Osteoblast (primary cell): Measurements from ENCODE around the gene CCDC70. TPM values are rescaled to one million over a fixed set of nuclear protein-coding genes. Genes with fewer than 3 reads are reported as not detected.

Source experiments
- DNase-seq: peaks from one replicate; pipeline ENCODE4 v3.0.0; 2011; ENCODE audit warnings: low spot score, mixed read lengths; ENCODE audit not compliant: insufficient read length; ENCODE audit errors: missing footprints
- H2AFZ ChIP-seq: 2 replicates; pipeline ENCODE4 v1.6.0; 2011; ENCODE audit warnings: mild to moderate bottlenecking, low read length
- H3K27ac ChIP-seq: 2 replicates; pipeline ENCODE4 v1.5.1; 2011; ENCODE audit warnings: mild to moderate bottlenecking, low read depth, low read length, moderate library complexity
- H3K27me3 ChIP-seq: 2 replicates; pipeline ENCODE4 v1.6.0; 2012; ENCODE audit warnings: mild to moderate bottlenecking, control low read depth, inconsistent platforms, low read length, moderate library complexity; ENCODE audit not compliant: insufficient read depth
- H3K36me3 ChIP-seq: 2 replicates; pipeline ENCODE4 v1.5.1; 2011; ENCODE audit warnings: mild to moderate bottlenecking, low read length, control low read depth, moderate library complexity; ENCODE audit not compliant: insufficient read depth
- H3K4me1 ChIP-seq: 2 replicates; pipeline ENCODE4 v1.5.1; 2011; ENCODE audit warnings: mild to moderate bottlenecking, low read length, control low read depth, moderate library complexity; ENCODE audit not compliant: insufficient read depth
- H3K4me2 ChIP-seq: 2 replicates; pipeline ENCODE4 v1.6.0; 2011; ENCODE audit warnings: mild to moderate bottlenecking, low read length; ENCODE audit not compliant: insufficient read depth
- H3K4me3 ChIP-seq: fragments of 200-600 bp; sonication (generic); 3 replicates; pipeline ENCODE4 v1.5.1; 2012; ENCODE audit warnings: mild to moderate bottlenecking, low read length, inconsistent platforms; ENCODE audit not compliant: insufficient read depth
- H3K79me2 ChIP-seq: 2 replicates; pipeline ENCODE4 v1.6.0; 2012; ENCODE audit warnings: mild to moderate bottlenecking, low read length, control low read depth, inconsistent platforms; ENCODE audit not compliant: insufficient read depth
- H3K9me3 ChIP-seq: 2 replicates; pipeline ENCODE4 v1.5.1; 2011; ENCODE audit warnings: low read depth, low read length, control low read depth
- H4K20me1 ChIP-seq: 2 replicates; pipeline ENCODE4 v1.6.0; 2012; ENCODE audit warnings: mild to moderate bottlenecking, low read length, control low read depth; ENCODE audit not compliant: insufficient read depth
- total RNA-seq: library from RNA; depleted of rRNA; stranded (reverse); fragments of >200 nt; gene quantifications from 2 replicates; pipeline ENCODE4 v1.2.3, GENCODE V29; 2012
- TF ChIP-seq, protein P1 (sequence below): IDR thresholded peaks from 2 replicates; pipeline ENCODE4 v1.5.1; 2011; ENCODE audit warnings: mild to moderate bottlenecking, low read depth, low read length, moderate library complexity; ENCODE audit errors: extremely low read depth

Gene CCDC70
- total RNA-seq, 1 donor: not detected

DNA sequence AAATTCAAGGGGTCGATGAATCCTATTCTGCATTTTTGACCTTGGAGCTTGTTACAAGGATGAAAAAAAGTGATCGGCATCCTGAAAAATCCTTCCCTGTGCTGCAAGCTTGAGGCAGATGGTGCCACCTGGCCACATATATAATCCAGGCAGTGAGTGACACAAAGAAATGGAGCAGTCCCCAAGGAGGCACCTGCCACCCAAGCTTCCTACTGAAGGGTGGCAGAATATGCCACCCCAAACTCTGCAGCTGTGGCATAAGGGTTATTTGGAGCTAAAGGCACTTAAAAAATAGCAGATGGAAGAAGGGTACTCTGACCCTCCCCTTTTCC is 32.2 kb upstream of the CCDC70 start:
- H3K27me3 ChIP-seq: peaks cover 49% of the 10 kb centered on the region
- H3K9me3 ChIP-seq: no peaks in the 10 kb centered on the region
- H3K27ac ChIP-seq: no peak overlapping the region
- no peak overlapping the region for H2AFZ ChIP-seq
- H3K4me2 ChIP-seq: no peak overlapping the region
- no peaks in the 10 kb centered on the region for H3K36me3 ChIP-seq
- TF ChIP-seq, protein P1, sequence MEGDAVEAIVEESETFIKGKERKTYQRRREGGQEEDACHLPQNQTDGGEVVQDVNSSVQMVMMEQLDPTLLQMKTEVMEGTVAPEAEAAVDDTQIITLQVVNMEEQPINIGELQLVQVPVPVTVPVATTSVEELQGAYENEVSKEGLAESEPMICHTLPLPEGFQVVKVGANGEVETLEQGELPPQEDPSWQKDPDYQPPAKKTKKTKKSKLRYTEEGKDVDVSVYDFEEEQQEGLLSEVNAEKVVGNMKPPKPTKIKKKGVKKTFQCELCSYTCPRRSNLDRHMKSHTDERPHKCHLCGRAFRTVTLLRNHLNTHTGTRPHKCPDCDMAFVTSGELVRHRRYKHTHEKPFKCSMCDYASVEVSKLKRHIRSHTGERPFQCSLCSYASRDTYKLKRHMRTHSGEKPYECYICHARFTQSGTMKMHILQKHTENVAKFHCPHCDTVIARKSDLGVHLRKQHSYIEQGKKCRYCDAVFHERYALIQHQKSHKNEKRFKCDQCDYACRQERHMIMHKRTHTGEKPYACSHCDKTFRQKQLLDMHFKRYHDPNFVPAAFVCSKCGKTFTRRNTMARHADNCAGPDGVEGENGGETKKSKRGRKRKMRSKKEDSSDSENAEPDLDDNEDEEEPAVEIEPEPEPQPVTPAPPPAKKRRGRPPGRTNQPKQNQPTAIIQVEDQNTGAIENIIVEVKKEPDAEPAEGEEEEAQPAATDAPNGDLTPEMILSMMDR: no peak
- H3K79me2 ChIP-seq: no peaks in the 10 kb centered on the region
- no peak for DNase-seq
- no peak overlapping the region for H3K4me3 ChIP-seq
- no peaks in the 10 kb centered on the region for H4K20me1 ChIP-seq
- H3K4me1 ChIP-seq: no peaks in the 10 kb centered on the region

DNA sequence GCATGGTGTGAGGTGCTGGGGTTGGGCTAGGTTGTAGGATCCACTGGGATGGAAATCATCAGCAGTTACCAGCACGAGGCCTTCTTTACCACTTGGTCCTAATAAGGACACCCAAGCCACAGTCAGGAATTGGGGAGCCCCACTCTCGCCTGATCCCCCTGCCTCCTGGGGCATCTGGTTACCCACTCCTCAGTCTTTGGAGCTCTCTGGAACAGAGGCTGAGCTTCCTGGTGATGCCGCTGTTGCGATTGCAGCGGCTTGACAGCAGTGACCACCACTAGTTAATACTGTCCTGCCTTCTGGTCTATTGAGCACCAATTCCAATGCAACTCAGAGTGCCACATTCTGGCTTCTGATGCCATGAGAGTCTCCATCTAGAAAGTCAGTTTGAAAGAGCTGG is 30.2 kb upstream of the CCDC70 start:
- no peaks in the 10 kb centered on the region for H3K4me1 ChIP-seq
- no peak overlapping the region for H3K4me3 ChIP-seq
- TF ChIP-seq, protein P1: no peak
- H2AFZ ChIP-seq: no peak overlapping the region
- no peaks in the 10 kb centered on the region for H4K20me1 ChIP-seq
- H3K79me2 ChIP-seq: no peaks in the 10 kb centered on the region
- no peaks in the 10 kb centered on the region for H3K9me3 ChIP-seq
- H3K27ac ChIP-seq: no peak overlapping the region
- H3K36me3 ChIP-seq: no peaks in the 10 kb centered on the region
- DNase-seq: no peak
- no peak overlapping the region for H3K4me2 ChIP-seq
- peaks cover 46% of the 10 kb centered on the region for H3K27me3 ChIP-seq

DNA sequence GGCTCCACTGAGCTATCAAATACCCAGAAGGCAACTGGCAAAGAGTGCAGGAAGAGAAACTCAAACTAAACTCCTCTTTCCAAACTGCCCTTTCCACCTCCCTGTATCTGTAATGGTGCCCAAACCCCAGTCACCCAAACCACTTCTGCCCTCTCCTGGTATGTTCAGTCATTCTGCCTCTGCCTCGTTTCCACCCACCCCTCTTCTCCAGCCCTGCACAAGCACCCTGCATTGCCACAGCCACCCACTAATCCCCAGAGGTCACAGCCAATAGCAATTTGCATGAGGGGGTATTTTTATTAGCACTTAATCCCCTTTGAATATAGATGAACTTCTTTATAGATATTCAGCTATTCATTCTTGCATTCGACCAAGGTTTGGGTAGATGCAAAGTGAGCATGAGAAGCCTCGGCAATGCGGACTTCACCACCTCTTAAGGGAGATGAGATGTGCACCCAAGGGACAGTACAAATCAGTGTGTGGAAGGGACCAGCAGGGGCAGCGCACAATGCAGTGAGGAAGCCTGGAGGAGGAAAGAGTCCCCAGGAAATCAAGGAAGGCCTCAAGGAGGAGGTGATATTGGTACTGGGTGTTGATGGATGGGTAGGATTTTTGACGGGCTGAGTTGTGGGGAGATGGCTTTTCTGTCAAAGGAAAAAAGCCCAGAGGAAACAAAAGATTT is 29.2 kb upstream of the CCDC70 start:
- TF ChIP-seq, protein P1: peak; percentile 60
- H2AFZ ChIP-seq: no peak overlapping the region
- H3K4me2 ChIP-seq: no peak overlapping the region
- peak; percentile 86 for DNase-seq
- no peaks in the 10 kb centered on the region for H4K20me1 ChIP-seq
- H3K4me3 ChIP-seq: no peak overlapping the region
- no peaks in the 10 kb centered on the region for H3K36me3 ChIP-seq
- no peaks in the 10 kb centered on the region for H3K79me2 ChIP-seq
- no peaks in the 10 kb centered on the region for H3K4me1 ChIP-seq
- H3K27me3 ChIP-seq: peaks cover 35% of the 10 kb centered on the region
- H3K9me3 ChIP-seq: no peaks in the 10 kb centered on the region
- H3K27ac ChIP-seq: no peak overlapping the region

DNA sequence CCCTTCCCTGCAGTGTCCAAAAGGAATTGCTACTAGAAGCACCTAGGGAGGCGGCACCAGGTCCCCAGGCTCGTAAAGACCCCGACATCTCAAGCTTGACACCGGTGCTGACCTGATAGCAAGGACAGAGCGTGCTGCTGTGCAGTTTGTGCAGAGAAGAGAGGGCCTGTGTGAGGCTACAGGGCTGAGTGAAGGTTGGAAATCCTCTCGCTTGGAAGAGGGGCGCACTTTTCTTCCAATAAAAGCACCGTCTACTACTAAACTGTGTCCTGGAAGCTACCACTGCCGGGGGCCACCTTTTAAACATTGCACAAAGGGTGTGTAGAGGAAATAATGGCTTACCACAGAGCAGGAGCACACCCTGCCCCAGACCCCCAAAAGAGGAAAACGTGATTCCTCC is 27.8 kb upstream of the CCDC70 start:
- H2AFZ ChIP-seq: no peak overlapping the region
- H3K27ac ChIP-seq: no peak overlapping the region
- no peaks in the 10 kb centered on the region for H3K9me3 ChIP-seq
- H3K36me3 ChIP-seq: no peaks in the 10 kb centered on the region
- no peak for DNase-seq
- H3K4me2 ChIP-seq: no peak overlapping the region
- no peaks in the 10 kb centered on the region for H3K79me2 ChIP-seq
- H4K20me1 ChIP-seq: no peaks in the 10 kb centered on the region
- H3K27me3 ChIP-seq: peaks cover 24% of the 10 kb centered on the region
- TF ChIP-seq, protein P1: no peak
- H3K4me3 ChIP-seq: no peak overlapping the region
- H3K4me1 ChIP-seq: peaks cover 11% of the 10 kb centered on the region
